A673 (cell line): ENCODE results near the gene STAMBPL1.

Experiments used
- EZH2 ChIP-seq: fragments of 200-600 bp; sonication (generic); IDR thresholded peaks from 2 replicates; pipeline ENCODE4 v1.6.1; 2017; ENCODE audit warnings: borderline replicate concordance, low read depth, mild to moderate bottlenecking, mixed read lengths, antibody characterized with exemption, low read length; ENCODE audit not compliant: poor library complexity, severe bottlenecking
- TF ChIP-seq, protein P1 (sequence below): fragments of 300-800, 200-600 bp; sonication (generic); conservative IDR thresholded peaks from 2 replicates; pipeline ENCODE4 v1.5.1; 2017; ENCODE audit warnings: low read depth, mild to moderate bottlenecking, antibody characterized with exemption, low read length, moderate library complexity, mixed read lengths

DNA sequence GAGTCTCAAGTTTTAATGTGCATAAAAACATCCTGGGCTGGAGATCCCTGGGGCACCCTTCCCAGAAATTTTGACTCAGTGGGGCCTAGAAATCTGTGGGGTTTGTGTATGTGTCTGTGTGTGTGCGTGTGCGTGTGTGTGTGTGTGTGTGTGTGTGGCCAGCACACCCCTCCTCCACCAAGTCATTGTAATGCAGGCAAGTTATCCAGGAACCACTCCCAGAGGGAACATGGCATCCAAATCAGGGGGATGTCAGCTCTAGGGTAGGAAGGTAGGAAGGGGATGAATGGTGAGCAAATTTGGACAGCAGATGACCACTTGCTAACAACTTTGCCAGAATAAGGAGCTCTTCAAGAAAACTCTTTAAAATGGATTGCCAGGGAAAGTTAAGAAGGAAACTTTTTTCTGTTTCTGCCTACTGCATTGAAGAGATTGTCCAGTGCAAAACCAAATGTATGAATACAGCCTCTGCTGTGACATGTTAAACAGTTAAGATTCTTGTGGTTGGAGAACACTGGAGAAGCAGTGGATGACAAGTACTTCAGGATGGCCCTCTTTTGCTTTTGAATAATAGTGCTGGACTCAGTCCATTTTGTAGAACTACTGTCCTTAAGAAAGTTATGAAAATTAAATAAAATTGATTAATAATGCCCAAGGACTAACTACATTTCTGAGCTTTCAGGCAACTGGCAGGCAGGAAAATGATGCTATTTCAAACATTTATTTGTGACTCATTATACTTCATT lies 12.3 kb downstream of the STAMBPL1 start:
- TF ChIP-seq, protein P1, sequence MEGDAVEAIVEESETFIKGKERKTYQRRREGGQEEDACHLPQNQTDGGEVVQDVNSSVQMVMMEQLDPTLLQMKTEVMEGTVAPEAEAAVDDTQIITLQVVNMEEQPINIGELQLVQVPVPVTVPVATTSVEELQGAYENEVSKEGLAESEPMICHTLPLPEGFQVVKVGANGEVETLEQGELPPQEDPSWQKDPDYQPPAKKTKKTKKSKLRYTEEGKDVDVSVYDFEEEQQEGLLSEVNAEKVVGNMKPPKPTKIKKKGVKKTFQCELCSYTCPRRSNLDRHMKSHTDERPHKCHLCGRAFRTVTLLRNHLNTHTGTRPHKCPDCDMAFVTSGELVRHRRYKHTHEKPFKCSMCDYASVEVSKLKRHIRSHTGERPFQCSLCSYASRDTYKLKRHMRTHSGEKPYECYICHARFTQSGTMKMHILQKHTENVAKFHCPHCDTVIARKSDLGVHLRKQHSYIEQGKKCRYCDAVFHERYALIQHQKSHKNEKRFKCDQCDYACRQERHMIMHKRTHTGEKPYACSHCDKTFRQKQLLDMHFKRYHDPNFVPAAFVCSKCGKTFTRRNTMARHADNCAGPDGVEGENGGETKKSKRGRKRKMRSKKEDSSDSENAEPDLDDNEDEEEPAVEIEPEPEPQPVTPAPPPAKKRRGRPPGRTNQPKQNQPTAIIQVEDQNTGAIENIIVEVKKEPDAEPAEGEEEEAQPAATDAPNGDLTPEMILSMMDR = no peak
- TF ChIP-seq EZH2 = no peak
